Osteoblast (primary cell): ENCODE measurements around the gene DLG1. TPM values are rescaled to one million over a fixed set of nuclear protein-coding genes. Genes with fewer than 3 reads are reported as not detected.

Experiments used
- DNase-seq: peaks from one replicate; pipeline ENCODE4 v3.0.0; 2011; ENCODE audit warnings: low spot score, mixed read lengths; ENCODE audit not compliant: insufficient read length; ENCODE audit errors: missing footprints
- H2AFZ ChIP-seq: 2 replicates; pipeline ENCODE4 v1.6.0; 2011; ENCODE audit warnings: mild to moderate bottlenecking, low read length
- H3K27ac ChIP-seq: 2 replicates; pipeline ENCODE4 v1.5.1; 2011; ENCODE audit warnings: mild to moderate bottlenecking, low read depth, low read length, moderate library complexity
- H3K27me3 ChIP-seq: 2 replicates; pipeline ENCODE4 v1.6.0; 2012; ENCODE audit warnings: mild to moderate bottlenecking, control low read depth, inconsistent platforms, low read length, moderate library complexity; ENCODE audit not compliant: insufficient read depth
- H3K36me3 ChIP-seq: 2 replicates; pipeline ENCODE4 v1.5.1; 2011; ENCODE audit warnings: mild to moderate bottlenecking, low read length, control low read depth, moderate library complexity; ENCODE audit not compliant: insufficient read depth
- H3K4me1 ChIP-seq: 2 replicates; pipeline ENCODE4 v1.5.1; 2011; ENCODE audit warnings: mild to moderate bottlenecking, low read length, control low read depth, moderate library complexity; ENCODE audit not compliant: insufficient read depth
- H3K4me2 ChIP-seq: 2 replicates; pipeline ENCODE4 v1.6.0; 2011; ENCODE audit warnings: mild to moderate bottlenecking, low read length; ENCODE audit not compliant: insufficient read depth
- H3K4me3 ChIP-seq: fragments of 200-600 bp; sonication (generic); 3 replicates; pipeline ENCODE4 v1.5.1; 2012; ENCODE audit warnings: mild to moderate bottlenecking, low read length, inconsistent platforms; ENCODE audit not compliant: insufficient read depth
- H3K79me2 ChIP-seq: 2 replicates; pipeline ENCODE4 v1.6.0; 2012; ENCODE audit warnings: mild to moderate bottlenecking, low read length, control low read depth, inconsistent platforms; ENCODE audit not compliant: insufficient read depth
- H3K9me3 ChIP-seq: 2 replicates; pipeline ENCODE4 v1.5.1; 2011; ENCODE audit warnings: low read depth, low read length, control low read depth
- H4K20me1 ChIP-seq: 2 replicates; pipeline ENCODE4 v1.6.0; 2012; ENCODE audit warnings: mild to moderate bottlenecking, low read length, control low read depth; ENCODE audit not compliant: insufficient read depth
- CTCF ChIP-seq: IDR thresholded peaks from 2 replicates; pipeline ENCODE4 v1.5.1; 2011; ENCODE audit warnings: mild to moderate bottlenecking, low read depth, low read length, moderate library complexity; ENCODE audit errors: extremely low read depth
- total RNA-seq: library from RNA; depleted of rRNA; stranded (reverse); fragments of >200 nt; gene quantifications from 2 replicates; pipeline ENCODE4 v1.2.3, GENCODE V29; 2012

Gene DLG1
- total RNA-seq, 1 donor = 79.3 TPM

GRCh38 chr3:197266331-197266730 is 32.1 kb downstream of the DLG1 start:
- Histone ChIP-seq H3K27ac (no peak overlapping the region), H2AFZ (no peak overlapping the region), H3K4me1 (peaks cover 3% of the 10 kb centered on the region), H3K36me3 (peaks cover 14% of the 10 kb centered on the region), H3K4me3 (no peak overlapping the region), H3K4me2 (no peak overlapping the region), H4K20me1 (peaks cover 23% of the 10 kb centered on the region), H3K27me3 (no peaks in the 10 kb centered on the region), H3K9me3 (no peaks in the 10 kb centered on the region), H3K79me2 (peaks cover 97% of the 10 kb centered on the region)
- DNase-seq = no peak
- TF ChIP-seq CTCF = no peak

- no peak overlapping the region for H3K4me3 ChIP-seq
- no peak overlapping the region for H3K27ac ChIP-seq
- H4K20me1 ChIP-seq = peaks cover 15% of the 10 kb centered on the region
- no peak for DNase-seq
- no peak for TF ChIP-seq CTCF
- no peaks in the 10 kb centered on the region for H3K9me3 ChIP-seq
- H3K79me2 ChIP-seq = peaks cover 96% of the 10 kb centered on the region
- H2AFZ ChIP-seq = no peak overlapping the region
- no peaks in the 10 kb centered on the region for H3K27me3 ChIP-seq
- H3K4me1 ChIP-seq = peaks cover 7% of the 10 kb centered on the region
- no peak overlapping the region for H3K4me2 ChIP-seq
- peaks cover 14% of the 10 kb centered on the region for H3K36me3 ChIP-seq
Observed at GRCh38 chr3:197262709-197263108, 35.7 kb downstream of the DLG1 start.

GRCh38 chr3:197261164-197261509 is 37.3 kb downstream of the DLG1 start:
- Histone ChIP-seq H2AFZ (no peak overlapping the region), H3K27me3 (no peaks in the 10 kb centered on the region), H3K79me2 (peaks cover 94% of the 10 kb centered on the region), H3K36me3 (peaks cover 14% of the 10 kb centered on the region), H4K20me1 (peaks cover 10% of the 10 kb centered on the region), H3K27ac (no peak overlapping the region), H3K4me2 (no peak overlapping the region), H3K9me3 (no peaks in the 10 kb centered on the region), H3K4me1 (peaks cover 11% of the 10 kb centered on the region), H3K4me3 (no peak overlapping the region)
- no peak for DNase-seq
- no peak for TF ChIP-seq CTCF

- Histone ChIP-seq H3K9me3 (no peaks in the 10 kb centered on the region), H4K20me1 (peaks cover 10% of the 10 kb centered on the region)
Observed at GRCh38 chr3:197260491-197261163, 37.8 kb downstream of the DLG1 start.

More at GRCh38 chr3:197260491-197261163, 37.8 kb downstream of the DLG1 start:
- no peak for DNase-seq
- no peak overlapping the region for H2AFZ ChIP-seq
- H3K4me3 ChIP-seq = no peak overlapping the region
- TF ChIP-seq CTCF = no peak
- peaks cover 11% of the 10 kb centered on the region for H3K4me1 ChIP-seq
- H3K36me3 ChIP-seq = peaks cover 14% of the 10 kb centered on the region
- peak overlapping the region; percentile 3 for H3K27ac ChIP-seq
- peaks cover 94% of the 10 kb centered on the region for H3K79me2 ChIP-seq
- no peak overlapping the region for H3K4me2 ChIP-seq
- no peaks in the 10 kb centered on the region for H3K27me3 ChIP-seq
